Duodenal mucosa (tissue), 2 donors: ENCODE data around the gene FCMR.

ENCODE experiments used
- H3K27ac ChIP-seq: one replicate; pipeline ENCODE4 v1.7.0; 2013; ENCODE audit warnings: low read depth, low read length
- H3K27me3 ChIP-seq, 2 donors: one replicate each; pipeline ENCODE4 v1.7.0; 2013; ENCODE audit warnings: low read length in 2 of 2, control low read depth in 1 of 2; ENCODE audit not compliant: insufficient read depth in 2 of 2, control insufficient read depth in 1 of 2
- H3K36me3 ChIP-seq, 2 donors: one replicate each; pipeline ENCODE4 v1.7.0; 2013; ENCODE audit warnings: low read length in 2 of 2, control low read depth in 1 of 2; ENCODE audit not compliant: insufficient read depth in 2 of 2, control insufficient read depth in 1 of 2
- H3K4me1 ChIP-seq, 2 donors: one replicate each; pipeline ENCODE4 v1.7.0; 2013; ENCODE audit warnings: low read length in 2 of 2, control low read depth in 1 of 2; ENCODE audit not compliant: insufficient read depth in 2 of 2, control insufficient read depth in 1 of 2
- H3K4me3 ChIP-seq, 2 donors: one replicate each; pipeline ENCODE4 v1.7.0; 2013; ENCODE audit warnings: low read length in 2 of 2, low read depth in 1 of 2
- H3K9ac ChIP-seq, 2 donors: one replicate each; pipeline ENCODE4 v1.7.0; 2013; ENCODE audit warnings: low read length in 2 of 2, low read depth in 1 of 2
- H3K9me3 ChIP-seq, 2 donors: one replicate each; pipeline ENCODE4 v1.7.0; 2013; ENCODE audit warnings: low read length in 2 of 2, control low read depth in 1 of 2; ENCODE audit not compliant: control insufficient read depth in 1 of 2

Gene FCMR

DNA sequence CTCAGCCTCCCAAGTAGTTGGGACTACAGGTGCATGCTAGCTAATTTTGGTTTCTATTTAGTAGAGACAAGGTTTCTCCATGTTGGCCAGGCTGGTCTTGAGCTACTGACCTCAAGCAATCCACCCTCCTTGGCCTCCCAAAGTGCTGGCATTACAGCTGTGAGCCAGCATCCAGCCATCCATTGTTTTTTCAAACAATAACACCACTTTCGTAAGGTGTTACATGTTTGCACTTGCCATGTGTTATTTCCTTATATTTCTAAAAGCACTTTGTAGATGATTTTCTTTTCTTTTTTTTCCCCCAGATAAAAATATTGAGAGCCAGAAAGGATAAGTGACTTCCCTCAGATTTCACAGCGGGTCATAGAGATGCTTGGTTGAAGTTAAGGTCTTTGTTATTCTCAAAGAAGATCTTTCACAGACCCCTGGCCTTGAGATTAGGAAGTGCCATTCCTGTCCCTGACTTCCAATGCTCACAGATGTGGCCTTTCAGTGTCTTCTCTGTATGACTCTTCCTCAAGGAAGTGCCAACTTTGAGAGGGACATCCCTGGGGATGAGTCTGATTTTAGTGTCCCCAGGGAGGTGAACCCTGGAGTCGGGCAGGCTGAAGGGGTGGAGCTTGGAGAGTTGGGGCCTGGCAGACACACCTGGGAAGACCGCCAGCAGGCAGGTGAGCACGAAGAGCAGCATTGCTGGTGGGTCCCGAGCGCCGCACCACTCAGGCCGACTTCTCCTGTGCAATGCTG, 18.3 kb upstream of the FCMR start:
- H3K4me3 ChIP-seq, result peak overlapping the region; percentile 60 to 81
- peak overlapping the region; percentile 5 for H3K27ac ChIP-seq
- H3K4me1 ChIP-seq, result peaks cover 68 to 72% of the 10 kb centered on the region in 2 donors
- peaks cover 0 to 6% of the 10 kb centered on the region in 2 donors for H3K27me3 ChIP-seq
- H3K36me3 ChIP-seq, result peaks cover 49 to 72% of the 10 kb centered on the region in 2 donors
- H3K9me3 ChIP-seq, result no peaks in the 10 kb centered on the region
- H3K9ac ChIP-seq, result peak overlapping the region; percentile 40 to 56

DNA sequence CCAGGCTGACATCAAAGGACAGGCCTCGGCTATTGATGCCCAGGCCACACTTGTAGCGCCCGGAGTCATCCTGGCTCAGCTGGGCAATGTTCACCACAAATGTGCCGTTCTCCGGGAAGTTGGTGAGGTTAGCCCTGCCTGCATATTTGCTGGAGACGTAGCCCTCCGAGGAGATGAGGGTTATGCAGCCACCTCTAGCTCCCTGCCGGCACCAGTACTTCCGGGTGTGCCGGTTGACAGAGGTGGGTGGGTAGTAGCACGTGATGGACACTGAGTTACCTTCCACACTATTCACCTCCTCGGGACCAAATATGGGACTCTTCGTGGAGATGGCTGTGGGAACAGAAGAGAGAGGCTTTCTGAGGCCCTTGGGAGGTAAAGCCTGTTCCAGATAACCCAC, 17.4 kb upstream of the FCMR start:
- H3K4me1 ChIP-seq, result peaks cover 72 to 75% of the 10 kb centered on the region in 2 donors
- no peaks in the 10 kb centered on the region for H3K9me3 ChIP-seq
- peaks cover 0 to 6% of the 10 kb centered on the region in 2 donors for H3K27me3 ChIP-seq
- H3K36me3 ChIP-seq, result peaks cover 50 to 80% of the 10 kb centered on the region in 2 donors
- H3K9ac ChIP-seq, result peak overlapping the region; percentile 40 to 65
- peak overlapping the region; percentile 50 to 57 for H3K4me3 ChIP-seq
- H3K27ac ChIP-seq, result peak overlapping the region; percentile 22

- Histone ChIP-seq H3K27ac (no peak overlapping the region), H3K9ac (peak overlapping the region in 1 of 2 donors; percentile 19), H3K36me3 (peaks cover 52 to 88% of the 10 kb centered on the region in 2 donors), H3K27me3 (peaks cover 0 to 3% of the 10 kb centered on the region in 2 donors), H3K4me3 (peak overlapping the region in 1 of 2 donors; percentile 36), H3K4me1 (peaks cover 74 to 83% of the 10 kb centered on the region in 2 donors), H3K9me3 (no peaks in the 10 kb centered on the region)
Observed at GRCh38 chr1:206937425-206937824, 15.7 kb upstream of the FCMR start.

DNA sequence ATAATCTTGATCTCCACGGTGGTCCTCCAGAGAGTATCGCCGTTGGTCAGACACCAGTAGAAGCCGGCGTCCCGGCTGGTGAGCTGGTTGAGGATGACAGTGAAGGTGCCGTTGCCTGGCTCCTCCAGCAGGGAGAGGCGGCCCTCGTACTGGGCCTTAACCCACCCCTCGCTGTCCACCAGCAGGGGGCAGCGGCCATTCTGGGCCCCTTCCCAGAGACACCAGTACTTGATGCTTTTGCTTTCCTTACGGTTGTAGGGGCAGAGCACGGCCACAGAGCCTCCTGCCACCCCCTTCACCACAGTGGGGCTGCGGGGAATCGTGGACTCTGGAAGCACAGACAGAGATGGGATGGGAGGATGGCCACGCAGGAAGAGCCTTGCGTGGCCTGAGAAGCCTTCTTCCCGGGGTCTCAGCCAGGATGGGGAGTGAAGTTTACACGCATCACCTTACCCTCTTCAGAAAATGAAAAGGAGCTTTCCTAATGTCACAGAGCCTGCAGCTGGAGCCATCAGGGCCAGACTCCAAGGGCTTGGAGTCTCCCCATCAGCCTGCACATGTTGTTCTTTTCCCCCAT, 13.8 kb upstream of the FCMR start:
- Histone ChIP-seq H3K27ac (no peak overlapping the region), H3K36me3 (peaks cover 67 to 94% of the 10 kb centered on the region in 2 donors), H3K9me3 (no peaks in the 10 kb centered on the region), H3K9ac (peak overlapping the region in 1 of 2 donors; percentile 16), H3K4me3 (no peak overlapping the region), H3K27me3 (no peaks in the 10 kb centered on the region), H3K4me1 (peaks cover 72 to 84% of the 10 kb centered on the region in 2 donors)

GRCh38 chr1:206933333-206933945, 11.7 kb upstream of the FCMR start:
- H3K36me3 ChIP-seq, result peaks cover 61 to 89% of the 10 kb centered on the region in 2 donors
- no peak overlapping the region for H3K9ac ChIP-seq
- H3K4me3 ChIP-seq, result no peak overlapping the region
- no peaks in the 10 kb centered on the region for H3K9me3 ChIP-seq
- peaks cover 57 to 76% of the 10 kb centered on the region in 2 donors for H3K4me1 ChIP-seq
- no peak overlapping the region for H3K27ac ChIP-seq
- no peaks in the 10 kb centered on the region for H3K27me3 ChIP-seq

DNA sequence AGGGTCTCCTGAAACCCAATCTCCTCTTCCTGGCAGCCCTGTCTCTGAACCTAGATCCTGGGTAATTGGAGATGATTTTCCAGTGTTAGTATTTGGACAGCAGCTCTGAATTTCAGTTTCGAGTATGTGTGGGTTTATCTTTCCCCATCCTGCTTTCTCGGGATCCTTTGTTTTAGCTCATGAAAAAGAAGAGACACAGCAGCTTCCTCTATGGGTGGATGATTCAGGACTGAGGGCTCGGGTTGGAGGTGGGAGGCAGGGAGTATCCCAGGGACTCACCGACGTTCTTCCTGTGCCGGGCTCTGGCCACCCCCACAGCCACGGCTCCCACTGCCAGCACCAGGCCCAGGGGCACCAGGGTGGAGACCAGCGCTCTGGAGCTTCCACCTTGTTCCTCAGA, 10.4 kb upstream of the FCMR start:
- no peak overlapping the region for H3K4me3 ChIP-seq
- H3K27me3 ChIP-seq, result no peaks in the 10 kb centered on the region
- no peak overlapping the region for H3K27ac ChIP-seq
- H3K9ac ChIP-seq, result no peak overlapping the region
- peaks cover 51 to 76% of the 10 kb centered on the region in 2 donors for H3K36me3 ChIP-seq
- H3K4me1 ChIP-seq, result peaks cover 50 to 75% of the 10 kb centered on the region in 2 donors
- H3K9me3 ChIP-seq, result no peaks in the 10 kb centered on the region

- no peak overlapping the region for H3K4me3 ChIP-seq
- H3K27ac ChIP-seq, result no peak overlapping the region
- H3K9me3 ChIP-seq, result no peaks in the 10 kb centered on the region
- H3K9ac ChIP-seq, result no peak overlapping the region
- no peaks in the 10 kb centered on the region for H3K27me3 ChIP-seq
- H3K4me1 ChIP-seq, result peaks cover 47 to 74% of the 10 kb centered on the region in 2 donors
- peaks cover 51 to 71% of the 10 kb centered on the region in 2 donors for H3K36me3 ChIP-seq
Observed at GRCh38 chr1:206931709-206932108, 10.0 kb upstream of the FCMR start.

DNA sequence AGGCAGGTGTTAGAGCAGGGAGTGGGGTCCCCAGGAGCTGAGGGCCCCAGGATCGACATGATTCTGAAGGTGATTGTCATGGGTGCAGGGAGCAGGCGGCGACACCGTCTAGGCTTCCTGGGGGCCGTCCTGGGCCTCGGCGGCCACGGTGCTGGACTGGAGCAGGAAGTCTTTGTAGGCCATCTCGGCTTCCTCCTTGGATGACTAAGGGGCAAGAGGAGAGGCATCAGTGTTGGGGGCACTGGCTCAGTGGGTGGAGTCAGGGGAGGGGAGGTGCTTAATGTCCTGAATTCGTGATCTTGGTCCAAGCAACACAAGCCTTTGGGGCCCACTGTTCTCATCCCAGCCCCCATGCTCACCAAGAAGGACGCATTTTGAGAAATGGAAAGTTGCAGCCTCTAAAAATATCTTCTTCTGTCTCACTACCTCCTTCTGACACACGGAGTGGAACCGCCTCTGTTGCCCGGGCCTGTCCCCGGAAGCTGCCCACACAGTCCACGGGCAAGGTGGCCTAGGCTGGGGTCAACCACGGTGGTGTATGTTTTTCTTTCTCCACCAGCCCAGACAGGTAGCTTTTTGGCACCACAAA, 8.6 kb upstream of the FCMR start:
- peaks cover 44 to 65% of the 10 kb centered on the region in 2 donors for H3K4me1 ChIP-seq
- H3K27me3 ChIP-seq, result no peaks in the 10 kb centered on the region
- H3K27ac ChIP-seq, result no peak overlapping the region
- H3K36me3 ChIP-seq, result peaks cover 40 to 57% of the 10 kb centered on the region in 2 donors
- H3K9me3 ChIP-seq, result no peaks in the 10 kb centered on the region
- peak overlapping the region in 1 of 2 donors; percentile 7 for H3K4me3 ChIP-seq
- peak overlapping the region in 1 of 2 donors; percentile 12 for H3K9ac ChIP-seq

DNA sequence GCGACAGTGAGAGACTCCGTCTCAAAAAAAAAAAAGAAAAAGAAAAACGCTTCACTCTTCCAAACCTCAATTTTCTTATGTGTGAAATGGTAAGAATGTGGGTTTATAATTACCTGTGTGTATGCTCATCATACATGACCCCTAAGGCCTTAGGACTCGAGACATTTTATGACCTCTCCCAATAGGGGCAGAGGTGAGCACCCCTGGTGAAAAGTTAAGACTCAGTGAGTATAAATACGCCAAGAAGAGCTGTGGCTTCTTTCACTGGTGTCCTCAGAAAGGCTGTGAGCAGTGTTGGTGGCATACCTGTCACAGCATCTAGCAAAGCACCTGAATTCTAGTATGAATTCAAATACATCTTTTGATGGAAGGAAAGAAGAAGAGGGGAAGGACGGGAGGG, 7.8 kb upstream of the FCMR start:
- peaks cover 52 to 65% of the 10 kb centered on the region in 2 donors for H3K4me1 ChIP-seq
- H3K4me3 ChIP-seq, result no peak overlapping the region
- no peaks in the 10 kb centered on the region for H3K27me3 ChIP-seq
- H3K9me3 ChIP-seq, result no peaks in the 10 kb centered on the region
- H3K36me3 ChIP-seq, result peaks cover 33 to 50% of the 10 kb centered on the region in 2 donors
- H3K9ac ChIP-seq, result no peak overlapping the region
- H3K27ac ChIP-seq, result no peak overlapping the region

GRCh38 chr1:206926286-206926685, 4.5 kb upstream of the FCMR start:
- Histone ChIP-seq H3K9me3 (no peaks in the 10 kb centered on the region), H3K36me3 (peaks cover 8 to 20% of the 10 kb centered on the region in 2 donors), H3K4me1 (peaks cover 55 to 59% of the 10 kb centered on the region in 2 donors), H3K4me3 (no peak overlapping the region), H3K27ac (no peak overlapping the region), H3K27me3 (no peaks in the 10 kb centered on the region), H3K9ac (no peak overlapping the region)
